Measurements from ENCODE around the gene PGAP2. TPM values are rescaled to one million over a fixed set of nuclear protein-coding genes. Genes with fewer than 3 reads are reported as not detected.

Gene PGAP2
- total RNA-seq, 2 experiments from 2014 or later = 27.4 to 30.2 TPM

DNA sequence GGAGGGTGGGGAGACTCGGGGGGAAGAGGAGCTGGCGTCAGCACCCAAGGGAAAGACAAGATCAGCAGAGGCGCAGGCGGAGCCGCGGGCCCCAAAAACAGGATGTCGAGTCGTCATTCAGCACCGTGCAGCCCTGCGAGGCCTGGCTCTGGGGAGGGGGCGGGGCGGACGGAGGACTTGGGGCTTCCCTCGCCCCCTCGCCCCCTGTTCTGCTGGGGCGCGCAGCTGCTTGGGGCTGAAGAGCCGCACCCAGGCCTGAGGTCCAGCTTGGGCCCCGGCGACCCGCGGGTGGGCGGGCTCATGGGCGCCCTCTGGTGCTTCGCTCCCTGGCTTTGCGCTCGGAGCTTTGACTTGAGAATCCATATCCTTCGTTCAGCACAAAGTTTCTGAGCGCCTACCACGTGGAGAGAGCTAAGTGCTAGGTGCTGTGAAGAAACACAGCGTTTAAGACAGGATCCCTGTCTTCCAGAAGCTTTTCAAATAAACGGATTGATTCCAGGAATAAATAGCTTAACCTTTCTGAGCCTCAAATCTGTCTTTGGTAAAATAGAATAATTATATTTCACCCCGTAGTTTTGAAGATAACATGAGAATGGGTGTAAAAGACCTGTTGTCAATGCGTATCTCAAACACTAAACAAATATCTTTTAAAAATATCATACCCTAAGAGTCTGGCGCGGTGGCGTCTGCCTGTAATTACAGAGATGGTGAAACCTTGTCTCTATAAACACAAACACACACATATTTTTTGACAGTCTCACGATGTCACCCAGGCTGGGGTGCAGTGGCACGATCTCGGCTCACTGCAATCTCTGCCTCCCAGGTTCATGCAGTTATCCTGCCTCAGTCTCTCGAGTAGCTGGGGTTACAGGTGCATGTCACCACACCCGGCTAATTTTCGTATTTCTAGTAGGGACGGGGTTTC lies 33.3 kb downstream of the PGAP2 start:
- DNase-seq = peak; percentile 97
- Mint-ChIP-seq H3K4me3 (peak overlapping the region; percentile 76), H3K4me1 (ENCODE audit: low read depth) (peaks cover 42% of the 10 kb centered on the region), H3K36me3 (peaks cover 27% of the 10 kb centered on the region), H3K27ac (peak overlapping the region; percentile 93), H3K9me3 (no peaks in the 10 kb centered on the region), H3K27me3 (no peaks in the 10 kb centered on the region)
- POLR2A ChIA-PET = interaction anchor here (0.5 to 5.7 kb wide), 24 partner anchors 7 to 287 kb away, joined by 3 to 124 read pairs (median 5); partner anchors contain the start of genes NUP98, RRM1 and STIM1
- intact Hi-C loops (cut with micrococcal nuclease) = loop anchor here (1.0 kb wide), 4 partner anchors 13 to 253 kb away; partner anchors contain the start of genes NUP98 and RRM1
- CTCF ChIA-PET = interaction anchor here (0.6 to 23.7 kb wide), 25 partner anchors 9 to 255 kb away, joined by 3 to 756 read pairs (median 4); partner anchors contain the start of genes NUP98, PGAP2, RRM1 and STIM1

DNA sequence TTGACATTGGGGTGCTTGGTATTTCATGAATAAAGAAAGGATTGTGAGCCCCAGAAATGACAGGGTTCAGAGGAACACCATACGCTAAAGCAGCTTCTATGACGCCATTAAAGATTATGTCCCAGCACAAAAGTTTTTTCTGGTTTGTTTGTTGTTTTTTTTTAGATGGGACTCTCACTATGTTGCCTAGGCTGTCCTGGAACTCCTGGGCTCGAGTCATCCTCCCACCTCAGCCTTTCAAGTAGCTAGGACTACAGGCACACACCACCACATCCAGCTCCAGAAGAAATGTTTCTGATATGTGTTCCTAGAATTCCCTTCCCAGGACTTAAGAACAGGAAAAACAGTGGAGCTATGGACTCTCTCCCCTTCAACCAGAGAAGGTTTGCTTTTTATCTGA lies 35.0 kb downstream of the PGAP2 start:
- intact Hi-C loops (cut with micrococcal nuclease) = no loop called here
- ChIA-PET POLR2A (interaction anchor here (1.1 to 1.5 kb wide), 2 partner anchors 10 to 18 kb away, joined by 3 to 16 read pairs; no protein-coding TSS in a partner anchor), CTCF (interaction anchor here (10.6 to 23.7 kb wide), 2 partner anchors 8 to 227 kb away, joined by 245 to 756 read pairs; partner anchors contain the start of gene STIM1)
- Mint-ChIP-seq H3K4me1 (ENCODE audit: low read depth) (peaks cover 33% of the 10 kb centered on the region), H3K27me3 (no peaks in the 10 kb centered on the region), H3K27ac (peak overlapping the region; percentile 64), H3K36me3 (peaks cover 20% of the 10 kb centered on the region), H3K4me3 (no peak overlapping the region), H3K9me3 (no peaks in the 10 kb centered on the region)
- DNase-seq = no peak

DNA sequence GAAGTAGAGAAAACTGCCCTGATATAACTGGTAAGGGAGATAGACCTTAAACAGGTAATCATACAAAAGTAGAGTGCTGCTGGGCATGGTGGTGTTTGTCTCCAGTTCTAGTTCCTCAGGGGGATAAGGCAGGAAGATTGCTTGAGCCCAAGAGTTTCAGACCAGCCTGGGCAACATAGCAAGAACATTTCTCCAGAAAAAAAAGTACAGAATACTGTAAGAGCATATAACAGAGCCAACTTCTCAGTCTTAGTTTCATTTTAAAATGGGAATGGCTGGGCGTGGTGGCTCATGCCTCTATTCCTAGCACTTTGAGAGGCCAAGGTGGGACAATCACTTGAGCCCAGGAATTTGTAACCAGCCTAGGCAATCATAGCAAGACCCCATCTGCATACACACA lies 36.9 kb downstream of the PGAP2 start:
- intact Hi-C loops (cut with micrococcal nuclease) = no loop called here
- peaks cover 36% of the 10 kb centered on the region for H3K4me1 Mint-ChIP-seq (ENCODE audit: low read depth)
- H3K36me3 Mint-ChIP-seq = peaks cover under 1% of the 10 kb centered on the region
- H3K9me3 Mint-ChIP-seq = no peaks in the 10 kb centered on the region
- H3K27ac Mint-ChIP-seq = no peak overlapping the region
- CTCF ChIA-PET = interaction anchor here (1.0 to 23.7 kb wide), 4 partner anchors 6 to 225 kb away, joined by 4 to 756 read pairs (median 125); partner anchors contain the start of gene STIM1
- POLR2A ChIA-PET = interaction anchor here (1.6 kb wide), 1 partner anchor 10 kb away, joined by 5 read pairs; the partner anchor contains the start of gene STIM1
- no peak overlapping the region for H3K4me3 Mint-ChIP-seq
- DNase-seq = no peak
- no peaks in the 10 kb centered on the region for H3K27me3 Mint-ChIP-seq

DNA sequence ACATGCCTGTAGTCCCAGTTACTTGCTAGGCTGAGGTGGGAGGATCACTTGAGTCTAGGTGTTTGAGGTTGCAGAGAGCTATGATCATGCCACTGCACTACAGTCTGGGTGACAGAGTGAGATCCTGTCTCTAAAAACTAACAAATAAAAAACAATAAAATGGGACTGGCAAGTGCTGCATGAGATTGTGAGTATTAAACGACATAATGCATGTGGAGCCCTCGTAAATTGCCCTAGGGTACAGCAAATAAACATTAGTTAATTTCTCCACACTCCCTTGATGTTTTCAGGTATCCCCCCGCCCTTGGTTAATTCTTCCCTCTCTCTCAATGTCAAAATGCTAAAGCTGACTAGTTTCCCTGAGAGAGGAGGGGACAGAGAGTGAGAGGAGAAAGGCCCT lies 37.3 kb downstream of the PGAP2 start:
- CTCF ChIA-PET = interaction anchor here (1.0 to 23.7 kb wide), 3 partner anchors 9 to 224 kb away, joined by 4 to 756 read pairs (median 5); no protein-coding TSS in a partner anchor
- intact Hi-C loops (cut with micrococcal nuclease) = no loop called here
- Mint-ChIP-seq H3K27me3 (no peaks in the 10 kb centered on the region), H3K4me3 (no peak overlapping the region), H3K36me3 (no peaks in the 10 kb centered on the region), H3K27ac (no peak overlapping the region), H3K4me1 (ENCODE audit: low read depth) (peaks cover 36% of the 10 kb centered on the region), H3K9me3 (no peaks in the 10 kb centered on the region)
- no peak for DNase-seq
- POLR2A ChIA-PET = interaction anchor here (1.6 kb wide), 1 partner anchor 9 kb away, joined by 5 read pairs; the partner anchor contains the start of gene STIM1

DNA sequence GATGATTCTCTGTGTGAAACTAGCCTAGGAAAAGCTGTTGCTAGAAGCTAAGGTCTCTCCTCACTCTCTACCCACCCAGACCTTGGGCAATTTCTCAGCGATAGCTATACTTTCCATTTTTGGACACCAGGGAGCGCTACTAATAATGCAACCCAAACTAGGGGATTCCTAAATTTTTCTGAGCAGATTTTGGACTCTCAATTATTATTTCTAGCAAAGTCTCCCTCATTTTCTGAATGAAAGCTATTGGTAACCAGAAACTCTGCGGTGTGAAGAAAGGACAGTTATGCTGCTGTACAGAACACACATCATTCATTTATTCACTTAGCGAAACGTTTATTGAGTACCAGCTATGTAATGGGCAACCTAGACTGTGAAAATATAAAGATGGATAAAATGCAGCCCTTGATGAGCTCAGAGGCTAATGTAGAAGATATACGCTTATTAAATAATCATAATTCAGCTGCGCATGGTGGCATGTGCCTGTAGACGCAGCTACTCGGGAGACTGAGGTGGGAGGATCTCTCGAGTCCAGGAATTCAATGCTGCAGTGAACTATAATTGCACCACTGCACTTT lies 41.0 kb downstream of the PGAP2 start:
- Mint-ChIP-seq H3K4me1 (ENCODE audit: low read depth) (peaks cover 37% of the 10 kb centered on the region), H3K27ac (peak overlapping the region; percentile 34), H3K36me3 (no peaks in the 10 kb centered on the region), H3K4me3 (no peak overlapping the region), H3K9me3 (no peaks in the 10 kb centered on the region), H3K27me3 (no peaks in the 10 kb centered on the region)
- ChIA-PET POLR2A (interaction anchor here (0.7 to 2.9 kb wide), 3 partner anchors 9 to 223 kb away, joined by 3 to 8 read pairs (median 3); partner anchors contain the start of gene RHOG), CTCF (interaction anchor here (0.7 to 23.7 kb wide), 58 partner anchors 8 to 256 kb away, joined by 3 to 756 read pairs (median 4); partner anchors contain the start of genes NUP98 and RHOG)
- intact Hi-C loops (cut with micrococcal nuclease) = loop anchor here (1.0 kb wide), 1 partner anchor 223 kb away; no protein-coding TSS in a partner anchor
- DNase-seq = peak; percentile 42

DNA sequence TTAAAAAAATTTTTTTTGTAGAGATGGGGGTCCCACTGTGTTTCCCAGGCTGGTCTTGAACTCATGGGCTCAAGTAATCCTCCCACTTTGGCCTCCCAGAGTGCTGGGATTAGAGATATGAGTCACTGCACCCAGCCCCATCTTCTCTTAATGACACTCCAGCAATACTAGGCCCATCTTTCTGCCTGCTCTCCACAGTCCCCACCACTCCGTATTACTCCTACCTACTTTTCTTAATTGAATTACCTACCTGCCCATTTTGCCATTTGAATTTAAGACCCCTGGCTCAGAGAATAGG lies 45.1 kb downstream of the PGAP2 start:
- Mint-ChIP-seq H3K9me3 (no peaks in the 10 kb centered on the region), H3K4me3 (peak overlapping the region; percentile 85), H3K27ac (peak overlapping the region; percentile 99), H3K4me1 (ENCODE audit: low read depth) (peaks cover 46% of the 10 kb centered on the region), H3K36me3 (peaks cover 4% of the 10 kb centered on the region), H3K27me3 (no peaks in the 10 kb centered on the region)
- intact Hi-C loops (cut with micrococcal nuclease) = no loop called here
- CTCF ChIA-PET = interaction anchor here (0.7 to 23.7 kb wide), 22 partner anchors 13 to 243 kb away, joined by 3 to 756 read pairs (median 17); partner anchors contain the start of genes NUP98, RHOG and RRM1
- POLR2A ChIA-PET = interaction anchor here (1.0 to 4.2 kb wide), 6 partner anchors 10 to 212 kb away, joined by 3 to 124 read pairs (median 14); partner anchors contain the start of gene RHOG
- DNase-seq = no peak

DNA sequence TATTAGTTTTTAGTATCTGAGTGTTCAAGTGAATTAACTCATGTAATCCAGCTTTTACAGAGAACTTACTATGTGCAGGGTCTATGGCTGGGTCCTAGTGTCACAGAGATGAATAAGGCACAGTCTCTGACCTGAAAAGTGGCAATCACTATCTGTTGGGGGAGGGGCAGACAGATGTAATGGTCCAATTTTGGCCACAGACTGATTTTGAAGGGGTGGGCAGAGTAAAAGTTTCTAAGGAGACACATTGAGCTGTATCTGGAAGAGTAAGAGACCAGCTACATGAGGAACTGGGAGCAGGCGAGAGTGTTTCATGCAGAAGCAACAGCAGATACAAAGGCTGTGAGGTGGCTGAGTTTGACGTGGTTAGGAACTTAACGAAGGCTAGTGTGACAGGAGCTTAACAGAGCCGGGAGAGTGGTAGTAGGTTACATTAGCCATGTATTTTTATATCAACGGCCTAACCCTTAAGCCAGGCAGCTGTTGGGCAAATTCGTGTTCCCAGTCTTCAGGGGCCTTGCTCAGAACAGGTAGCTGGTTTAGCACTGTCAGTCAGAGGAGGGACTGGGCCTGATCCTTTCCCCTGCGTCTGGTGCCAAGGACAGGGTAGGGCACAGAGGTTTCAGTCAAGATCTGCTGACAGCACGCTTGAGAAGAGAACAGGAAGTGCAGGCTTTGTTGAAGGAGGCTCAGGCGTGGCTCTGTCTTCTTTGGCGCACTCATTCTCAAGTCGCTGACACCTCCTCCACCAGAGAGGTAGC lies 45.7 kb downstream of the PGAP2 start:
- ChIA-PET POLR2A (interaction anchor here (0.7 to 4.2 kb wide), 25 partner anchors 8 to 241 kb away, joined by 3 to 124 read pairs (median 5); partner anchors contain the start of genes NUP98 and RHOG), CTCF (interaction anchor here (0.6 to 23.7 kb wide), 65 partner anchors 8 to 242 kb away, joined by 3 to 756 read pairs (median 7); partner anchors contain the start of genes NUP98, RHOG and RRM1)
- intact Hi-C loops (cut with micrococcal nuclease) = loop anchor here (1.0 to 2.0 kb wide), 10 partner anchors 13 to 240 kb away; partner anchors contain the start of gene RRM1
- peak overlapping the region; percentile 99 for H3K27ac Mint-ChIP-seq
- H3K4me3 Mint-ChIP-seq = peak overlapping the region; percentile 85
- no peaks in the 10 kb centered on the region for H3K9me3 Mint-ChIP-seq
- H3K36me3 Mint-ChIP-seq = peaks cover 4% of the 10 kb centered on the region
- H3K27me3 Mint-ChIP-seq = no peaks in the 10 kb centered on the region
- DNase-seq = peak; percentile 85
- H3K4me1 Mint-ChIP-seq (ENCODE audit: low read depth) = peaks cover 47% of the 10 kb centered on the region

DNA sequence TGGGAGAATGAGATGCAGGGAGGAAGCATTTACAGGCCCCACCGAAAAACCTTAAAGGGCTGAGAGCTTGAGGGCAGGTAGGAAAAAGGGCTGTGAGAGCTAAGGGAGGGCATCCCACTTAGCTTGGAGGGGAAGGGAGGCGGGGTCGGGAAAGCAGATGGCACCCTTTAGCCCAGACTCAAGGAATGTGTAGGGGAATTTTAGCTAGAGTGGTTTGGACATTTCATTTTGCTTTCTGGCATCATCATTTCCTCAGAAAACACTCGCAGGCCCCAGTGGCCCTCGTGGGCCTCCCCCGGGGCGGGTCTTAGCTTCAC lies 46.3 kb downstream of the PGAP2 start:
- no peaks in the 10 kb centered on the region for H3K9me3 Mint-ChIP-seq
- H3K36me3 Mint-ChIP-seq = peaks cover 4% of the 10 kb centered on the region
- H3K4me3 Mint-ChIP-seq = peak overlapping the region; percentile 85
- no peaks in the 10 kb centered on the region for H3K27me3 Mint-ChIP-seq
- no peak for DNase-seq
- POLR2A ChIA-PET = interaction anchor here (0.5 to 4.2 kb wide), 28 partner anchors 8 to 241 kb away, joined by 3 to 124 read pairs (median 5); partner anchors contain the start of genes NUP98 and RHOG
- peak overlapping the region; percentile 99 for H3K27ac Mint-ChIP-seq
- CTCF ChIA-PET = interaction anchor here (0.6 to 23.7 kb wide), 67 partner anchors 9 to 262 kb away, joined by 3 to 756 read pairs (median 7); partner anchors contain the start of genes NUP98, RHOG and RRM1
- intact Hi-C loops (cut with micrococcal nuclease) = loop anchor here (1.0 to 2.0 kb wide), 10 partner anchors 13 to 240 kb away; partner anchors contain the start of gene RRM1
- H3K4me1 Mint-ChIP-seq (ENCODE audit: low read depth) = peaks cover 48% of the 10 kb centered on the region

DNA sequence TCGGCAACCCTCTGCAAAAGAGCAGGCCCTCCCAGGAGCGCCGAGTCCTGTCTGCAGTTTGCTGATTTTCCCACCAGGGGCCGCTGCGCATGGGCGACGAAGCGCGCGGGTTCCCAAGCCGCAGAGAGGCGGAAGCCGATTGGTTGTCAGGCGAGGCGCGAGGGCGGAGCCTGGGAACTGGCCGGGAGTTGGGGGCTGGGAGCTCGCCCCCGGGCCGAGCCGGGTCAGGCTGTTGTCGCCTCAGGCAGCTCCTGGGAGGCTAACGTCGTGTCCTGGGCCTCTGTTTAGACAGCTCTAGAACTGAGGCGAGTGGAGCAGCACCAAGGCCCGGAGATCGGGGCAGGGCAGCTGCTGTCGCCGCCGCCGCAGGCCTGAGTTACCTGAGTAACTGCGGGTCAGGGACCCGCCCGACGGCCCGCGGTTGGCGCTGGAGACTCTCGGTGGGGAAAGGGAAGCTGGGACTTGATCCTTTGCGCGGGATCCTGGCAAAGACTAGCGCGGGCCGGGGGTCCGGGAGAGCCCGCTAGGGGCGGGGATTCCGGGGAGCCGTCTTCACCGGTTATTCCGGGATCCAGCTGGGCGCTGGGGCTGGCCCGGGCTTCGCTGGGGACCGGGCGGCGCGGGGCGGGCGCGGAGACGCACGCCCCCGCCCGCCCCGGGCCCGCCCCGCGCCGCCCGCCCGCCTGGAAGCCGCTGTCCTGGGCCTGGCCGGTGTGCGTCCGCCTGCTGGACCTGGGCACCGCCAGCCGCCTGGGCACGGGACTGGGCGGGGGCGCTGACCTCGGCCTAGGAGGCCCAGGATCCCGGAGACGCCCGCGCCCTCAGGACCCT lies 46.8 kb downstream of the PGAP2 start, which contains the start of gene STIM1:
STIM1 (plus strand) TSS at position 688 of the 831 bp plus-strand sequence. CDS start 607 bp downstream, outside the sequence.
- POLR2A ChIA-PET = interaction anchor here (0.5 to 4.2 kb wide), 31 partner anchors 9 to 240 kb away, joined by 3 to 124 read pairs (median 5); partner anchors contain the start of genes NUP98 and RHOG
- DNase-seq = peak; percentile 99
- no peaks in the 10 kb centered on the region for H3K27me3 Mint-ChIP-seq
- peaks cover 4% of the 10 kb centered on the region for H3K36me3 Mint-ChIP-seq
- H3K4me1 Mint-ChIP-seq (ENCODE audit: low read depth) = peaks cover 53% of the 10 kb centered on the region
- H3K4me3 Mint-ChIP-seq = peak within 1 kb of the TSS; percentile 85
- CTCF ChIA-PET = interaction anchor here (0.6 to 23.7 kb wide), 67 partner anchors 9 to 261 kb away, joined by 3 to 756 read pairs (median 7); partner anchors contain the start of genes NUP98, RHOG and RRM1
- H3K27ac Mint-ChIP-seq = peak within 1 kb of the TSS; percentile 99
- H3K9me3 Mint-ChIP-seq = no peaks in the 10 kb centered on the region
- intact Hi-C loops (cut with micrococcal nuclease) = loop anchor here (1.0 to 2.0 kb wide), 11 partner anchors 14 to 239 kb away; partner anchors contain the start of gene RRM1

Data from activated CD4-positive, alpha-beta memory T cell treated with anti-CD3 and anti-CD28 coated beads for 36 hours (primary cell).